GM19023 (cell line): ENCODE data around the gene FOXR2.
A peak's percentile ranks its signal among the peaks of the same experiment; 100 is the strongest.

Experiments
- ATAC-seq: cut with Tn5 transposase; IDR thresholded peaks from one replicate; pipeline ENCODE4 v1.9.1; 2021; ENCODE audit warnings: mild to moderate bottlenecking, moderate library complexity; ENCODE audit not compliant: unreplicated experiment

FOXR2 gene, protein sequence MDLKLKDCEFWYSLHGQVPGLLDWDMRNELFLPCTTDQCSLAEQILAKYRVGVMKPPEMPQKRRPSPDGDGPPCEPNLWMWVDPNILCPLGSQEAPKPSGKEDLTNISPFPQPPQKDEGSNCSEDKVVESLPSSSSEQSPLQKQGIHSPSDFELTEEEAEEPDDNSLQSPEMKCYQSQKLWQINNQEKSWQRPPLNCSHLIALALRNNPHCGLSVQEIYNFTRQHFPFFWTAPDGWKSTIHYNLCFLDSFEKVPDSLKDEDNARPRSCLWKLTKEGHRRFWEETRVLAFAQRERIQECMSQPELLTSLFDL

DNA sequence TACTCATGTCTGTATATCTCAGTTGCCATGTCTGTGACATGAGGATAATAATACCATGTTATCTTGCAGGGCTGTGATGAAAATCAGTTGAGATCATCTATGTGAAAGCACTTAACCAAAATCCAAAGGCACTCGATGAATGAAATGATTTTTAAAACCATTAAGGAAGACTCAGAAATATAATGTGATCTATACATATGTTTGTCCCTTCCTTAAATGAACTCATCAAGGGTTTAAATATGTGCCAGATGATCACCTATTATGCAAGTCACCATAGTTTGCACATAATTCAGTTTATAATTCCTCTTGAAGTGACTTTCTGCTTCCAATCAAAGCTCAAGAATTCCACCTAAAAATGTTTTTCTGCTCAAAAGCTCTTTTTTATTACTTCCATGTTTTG lies at the start of gene FOXR2:
TSS of gene FOXR2 (plus strand) at position 301 of the 400 bp plus-strand sequence. CDS start 312 bp downstream, outside the sequence.
- ATAC-seq, result no peak

DNA sequence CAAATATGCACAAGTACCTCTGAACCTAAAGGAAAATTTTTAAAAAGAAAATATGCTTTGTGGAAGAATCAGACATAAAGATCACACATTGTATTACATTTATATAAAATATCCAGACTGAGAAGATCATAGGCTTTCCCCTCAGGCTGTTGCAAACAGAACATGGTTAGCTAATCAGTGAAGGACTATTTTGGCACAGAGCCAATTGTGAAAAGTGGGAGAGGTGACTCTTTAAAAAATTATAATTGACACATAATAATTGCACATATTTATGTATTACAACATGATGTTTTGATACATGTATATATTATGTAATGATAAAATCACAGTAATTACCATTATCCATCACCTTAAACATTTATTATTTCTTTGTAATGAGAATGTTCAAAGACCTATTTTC lies 44.1 kb upstream of the FOXR2 start:
- no peak for ATAC-seq

DNA sequence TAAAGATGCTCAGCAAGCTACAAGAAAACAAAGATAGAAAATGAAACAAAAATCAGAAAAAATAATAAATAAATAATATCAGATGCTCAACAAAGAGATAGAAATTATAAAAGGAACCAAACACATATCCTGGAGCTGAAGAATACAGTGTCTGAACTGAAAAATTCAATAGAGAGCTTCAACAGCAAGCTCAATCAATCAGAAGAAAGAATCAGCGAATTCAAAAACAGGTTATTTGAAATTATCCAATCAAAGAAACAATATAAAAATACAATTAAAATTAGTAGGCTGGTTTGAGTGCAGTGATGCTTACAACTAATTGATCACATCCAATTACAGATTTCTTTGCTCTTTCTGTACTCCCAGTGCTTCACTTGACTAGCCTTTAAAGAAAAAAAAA lies 40.8 kb upstream of the FOXR2 start:
- no peak for ATAC-seq

DNA sequence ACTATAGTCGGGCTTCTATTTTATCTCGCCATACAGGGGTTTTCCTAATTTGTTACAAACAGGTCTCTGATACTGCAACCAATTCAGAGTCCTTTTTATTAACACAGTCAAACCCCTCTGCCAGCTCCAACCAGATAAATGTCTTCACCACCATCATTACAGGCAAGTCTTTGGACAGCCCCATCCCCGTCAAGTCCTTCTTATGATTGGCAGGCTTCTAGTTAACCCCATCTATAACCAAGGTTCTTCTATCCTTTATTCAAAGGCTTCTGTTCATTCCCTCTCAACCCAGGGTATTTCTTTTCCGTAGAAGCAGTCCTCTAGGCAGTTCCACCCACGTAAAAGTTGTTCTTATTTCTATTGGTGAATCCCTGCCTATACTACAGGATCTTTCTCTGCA lies 29.9 kb upstream of the FOXR2 start:
- no peak for ATAC-seq

DNA sequence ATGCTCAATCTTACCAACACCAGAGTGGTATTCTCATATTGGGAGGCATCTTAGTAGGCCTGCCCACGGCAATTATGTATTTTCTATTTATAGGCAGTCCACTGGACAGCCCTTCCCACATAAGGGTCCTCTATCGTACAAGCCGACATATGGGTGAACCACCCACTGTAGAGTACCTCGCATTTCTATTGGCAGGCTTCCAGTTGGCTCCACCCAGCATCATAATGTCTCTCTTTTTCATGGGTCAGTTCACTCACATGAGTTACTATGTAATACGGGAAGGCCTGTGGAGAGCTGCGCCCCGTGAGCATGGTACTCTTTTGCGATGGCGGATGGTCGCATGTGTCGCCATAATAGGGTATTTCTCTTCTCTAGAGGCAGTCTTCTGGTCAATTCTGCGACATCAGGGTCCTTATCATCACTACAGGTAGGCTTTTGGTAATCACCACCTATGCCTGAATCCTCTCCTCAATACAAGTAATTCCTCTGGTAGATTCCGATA lies 29.4 kb upstream of the FOXR2 start:
- ATAC-seq, result no peak

DNA sequence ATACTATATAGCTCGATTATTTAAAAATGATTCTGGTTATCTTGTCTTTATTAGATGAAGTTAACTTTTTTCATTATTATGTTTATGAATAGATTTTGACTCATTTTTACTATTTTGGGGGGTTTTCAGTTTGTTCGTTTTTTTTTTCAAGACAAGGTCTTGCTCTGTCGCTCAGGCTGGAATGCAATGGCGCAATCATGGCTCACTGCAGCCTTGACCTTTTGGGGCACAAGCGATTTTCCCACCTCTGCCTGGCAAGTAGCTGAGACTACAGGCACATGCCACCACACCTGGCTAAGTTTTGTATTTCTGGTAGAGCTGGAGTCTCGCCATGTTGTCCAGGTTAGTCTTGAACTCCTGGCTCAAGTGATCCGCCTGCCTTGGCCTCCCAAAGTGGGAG lies 24.9 kb upstream of the FOXR2 start:
- no peak for ATAC-seq

DNA sequence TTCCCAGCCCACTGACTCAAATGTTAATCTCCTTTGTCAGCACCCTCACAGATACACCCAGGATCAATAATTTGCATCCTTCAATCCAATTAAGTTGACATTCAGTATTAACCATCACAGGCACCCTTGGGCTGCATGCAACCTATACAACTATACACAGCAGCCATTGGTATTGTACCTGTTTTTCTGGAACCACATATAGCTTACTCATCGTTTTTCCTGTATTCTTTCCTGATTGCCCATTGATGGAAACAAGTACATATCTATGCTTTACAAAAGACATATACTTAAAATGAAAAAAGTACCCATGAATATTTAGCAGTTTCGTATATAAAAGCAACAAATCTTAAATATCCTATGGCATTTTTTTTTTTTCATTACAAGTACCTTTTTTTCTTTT lies 3.7 kb upstream of the FOXR2 start:
- ATAC-seq, result no peak

DNA sequence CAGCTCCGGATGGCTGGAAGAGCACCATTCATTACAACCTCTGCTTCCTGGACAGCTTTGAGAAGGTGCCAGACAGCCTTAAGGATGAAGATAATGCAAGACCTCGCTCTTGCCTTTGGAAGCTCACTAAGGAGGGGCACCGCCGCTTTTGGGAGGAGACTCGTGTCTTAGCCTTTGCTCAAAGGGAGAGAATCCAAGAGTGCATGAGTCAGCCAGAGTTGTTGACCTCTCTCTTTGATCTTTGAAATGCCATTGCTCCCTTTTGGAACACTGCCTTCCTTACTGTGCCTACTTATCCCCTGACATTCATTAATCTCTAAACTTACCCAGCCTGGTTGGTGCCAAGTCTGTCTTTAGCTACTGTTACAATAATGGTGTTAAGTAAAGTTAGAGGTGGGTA lies 1.2 kb downstream of the FOXR2 start:
- no peak for ATAC-seq

DNA sequence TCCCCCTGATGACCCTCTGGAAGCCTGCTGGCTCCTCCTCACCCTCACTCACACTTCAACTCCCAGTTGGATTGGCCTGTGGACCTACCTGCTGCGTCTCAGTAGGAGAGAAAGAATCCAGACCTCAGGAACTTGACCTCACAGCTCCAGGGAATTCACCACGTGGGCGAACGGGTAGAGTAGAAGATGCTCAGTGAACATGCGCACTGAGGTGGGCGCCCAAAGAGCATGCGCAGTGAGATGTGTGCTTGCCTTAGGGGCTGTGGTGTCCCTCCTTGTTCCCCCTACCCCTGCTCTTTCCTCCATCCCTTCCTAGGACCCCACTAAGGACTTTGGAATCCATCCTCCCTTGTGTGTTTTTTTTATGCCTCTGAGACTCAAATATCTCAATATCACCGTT lies 12.9 kb downstream of the FOXR2 start:
- ATAC-seq, result no peak

DNA sequence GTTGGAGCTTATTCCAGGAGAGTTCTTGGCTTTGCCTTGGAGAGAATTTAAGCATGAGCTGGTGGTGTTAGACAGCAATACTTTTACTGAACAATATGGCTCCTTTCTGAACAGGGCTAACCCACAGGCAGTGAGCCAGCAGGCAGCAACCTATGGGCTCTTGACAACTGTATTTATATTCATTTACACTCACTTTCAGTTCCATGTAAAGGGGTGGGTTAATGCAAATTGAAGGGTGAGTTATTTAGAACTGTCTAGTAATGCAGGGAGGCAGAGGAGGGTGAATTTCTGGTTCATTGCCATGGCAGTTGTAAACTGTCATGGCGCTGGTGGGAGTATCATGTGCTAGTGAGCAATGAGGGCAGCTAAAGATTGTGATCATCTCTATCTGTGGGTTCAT lies 15.7 kb downstream of the FOXR2 start:
- ATAC-seq, result peak; percentile 63

DNA sequence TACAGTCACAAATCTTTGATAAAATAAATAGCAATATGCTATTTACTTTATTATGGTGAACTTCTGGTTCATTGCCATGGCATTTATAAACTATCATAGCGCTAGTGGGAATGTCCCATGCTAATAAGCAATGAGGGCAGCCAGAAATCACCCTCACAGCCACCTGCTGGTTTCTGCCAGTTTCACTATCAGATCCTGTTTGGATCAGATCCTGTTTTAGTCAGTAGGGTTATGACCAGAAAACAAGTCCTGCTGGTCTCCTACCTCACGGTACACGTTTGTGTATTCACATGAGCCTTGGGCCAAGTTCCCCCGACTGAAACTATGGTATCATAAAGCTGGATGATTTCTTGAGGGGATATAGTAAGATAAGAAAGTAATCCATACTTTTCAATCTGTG lies 17.7 kb downstream of the FOXR2 start:
- peak; percentile 64 for ATAC-seq

DNA sequence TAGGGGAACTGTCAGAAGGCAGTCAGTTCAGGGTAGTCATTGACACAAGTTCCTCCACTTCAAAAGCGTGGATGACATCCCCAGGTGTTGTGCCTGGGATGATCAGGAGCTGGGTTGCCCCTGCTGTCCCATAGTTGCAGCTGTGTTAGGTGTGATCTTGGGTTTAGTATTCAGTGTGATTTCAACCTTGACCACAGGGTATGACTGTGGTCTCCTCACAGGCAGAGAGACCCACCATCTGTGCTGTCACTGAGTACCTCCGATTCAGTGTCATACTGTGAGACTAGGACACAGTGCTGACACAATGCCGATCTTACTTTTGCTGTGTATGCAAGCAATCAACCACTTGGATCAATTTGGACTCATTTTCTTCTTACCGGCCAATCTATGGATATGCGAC lies 25.2 kb downstream of the FOXR2 start:
- peak; percentile 65 for ATAC-seq

DNA sequence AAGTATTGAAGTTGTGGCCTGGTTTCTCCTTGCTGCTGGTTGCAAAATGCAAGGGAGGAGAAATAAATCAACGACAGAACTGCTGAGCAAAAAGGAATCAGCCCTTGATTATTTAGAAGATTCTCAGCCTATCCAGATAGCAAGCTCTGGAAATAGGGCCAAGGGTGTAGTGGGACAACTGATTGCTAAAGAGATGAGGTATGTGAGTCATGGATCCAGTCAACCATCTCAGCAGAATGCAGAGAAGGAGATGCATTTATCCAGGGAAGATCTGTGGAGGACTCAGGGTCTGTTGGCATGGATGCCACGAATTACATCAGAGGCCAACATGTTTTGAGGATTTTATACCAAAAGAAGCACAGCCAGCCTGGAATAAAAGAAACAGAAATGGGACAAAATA lies 36.7 kb downstream of the FOXR2 start:
- ATAC-seq, result no peak

DNA sequence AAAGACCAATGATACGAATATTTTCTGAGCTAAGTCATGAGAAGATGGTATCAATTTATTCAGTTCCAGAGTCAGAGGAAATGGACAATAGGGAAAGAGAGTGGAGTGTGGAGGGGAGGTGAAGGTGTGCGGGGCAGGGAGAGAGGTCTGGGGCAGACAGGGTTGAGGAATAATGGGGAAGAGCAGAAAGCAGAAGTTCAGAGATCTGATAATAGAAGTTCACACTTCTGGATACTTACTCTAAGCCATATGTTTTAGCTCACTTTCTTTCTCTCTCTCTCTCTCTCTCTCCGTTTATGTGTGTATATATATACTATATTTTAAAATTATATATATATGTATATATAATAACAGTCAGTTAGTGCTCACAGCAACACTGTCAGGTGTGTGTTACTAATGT lies 40.4 kb downstream of the FOXR2 start:
- no peak for ATAC-seq

DNA sequence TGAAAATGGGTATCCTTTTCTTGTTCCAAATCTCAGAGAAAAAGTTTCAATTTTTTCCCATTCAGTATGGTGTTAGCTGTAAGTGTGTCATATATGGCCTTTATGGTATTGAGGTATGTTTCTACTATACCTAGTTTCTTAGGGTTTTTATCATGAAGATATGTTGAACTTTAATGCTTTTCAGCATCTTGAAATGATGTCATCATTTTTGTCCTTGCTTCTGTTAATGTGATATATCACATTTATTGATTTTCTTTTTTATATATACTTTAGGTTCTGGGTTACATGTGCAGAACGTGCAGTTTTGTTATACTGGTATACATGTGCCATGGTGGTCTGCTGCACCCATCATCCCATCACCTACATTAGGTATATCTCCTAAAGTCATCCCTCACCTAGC lies 44.9 kb downstream of the FOXR2 start:
- no peak for ATAC-seq
